Kidney epithelial cell (primary cell): ENCODE measurements around the gene FAF1. TPM values are rescaled to one million over a fixed set of nuclear protein-coding genes. Genes with fewer than 3 reads are reported as not detected.

Source experiments
- DNase-seq: peaks from one replicate; pipeline ENCODE4 v3.0.0-alpha.2; 2010; ENCODE audit warnings: low read depth
- H3K27me3 ChIP-seq: 2 replicates; pipeline ENCODE4 v1.6.0; 2011; ENCODE audit warnings: low read length; ENCODE audit not compliant: control insufficient read depth, insufficient read depth
- H3K36me3 ChIP-seq: 2 replicates; pipeline ENCODE4 v1.5.1; 2011; ENCODE audit warnings: low read length; ENCODE audit not compliant: control insufficient read depth, insufficient read depth
- H3K4me3 ChIP-seq: 2 replicates; pipeline ENCODE4 v1.5.1; 2011; ENCODE audit warnings: low read depth, mild to moderate bottlenecking, control low read depth, low read length
- total RNA-seq: library from RNA; depleted of rRNA; stranded (reverse); fragments of >200 nt; gene quantifications from 2 replicates; pipeline ENCODE4 v1.2.3, GENCODE V29; 2015
- TF ChIP-seq, protein P1 (sequence below): IDR thresholded peaks from 2 replicates; pipeline ENCODE4 v1.5.1; 2011; ENCODE audit warnings: mild to moderate bottlenecking, moderate library complexity, low read length, control low read depth, inconsistent platforms; ENCODE audit not compliant: insufficient read depth, poor library complexity, severe bottlenecking

Gene FAF1
- total RNA-seq, 1 donor from 2014 or later: 57.8 TPM

DNA sequence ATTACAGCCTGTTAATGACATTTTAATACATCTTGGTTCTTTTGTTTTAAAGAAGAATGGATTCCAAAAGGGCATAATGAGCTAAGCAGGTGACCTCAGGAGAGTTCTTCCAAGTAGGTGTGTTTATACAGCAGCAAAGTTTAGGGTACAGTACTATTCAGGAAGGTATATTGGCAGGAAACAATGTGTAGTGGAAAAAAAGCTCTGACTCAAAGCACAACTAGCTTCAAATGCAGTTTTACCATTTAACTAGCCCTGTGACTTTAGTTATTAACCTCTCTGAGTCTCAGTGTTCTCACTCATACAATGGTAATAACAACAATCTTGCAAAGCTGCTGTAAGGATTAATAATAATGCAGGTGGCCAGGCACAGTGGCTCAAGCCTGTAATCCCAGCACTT is 29.9 kb downstream of the FAF1 start:
- no peaks in the 10 kb centered on the region for H3K27me3 ChIP-seq
- DNase-seq: no peak
- TF ChIP-seq, protein P1, sequence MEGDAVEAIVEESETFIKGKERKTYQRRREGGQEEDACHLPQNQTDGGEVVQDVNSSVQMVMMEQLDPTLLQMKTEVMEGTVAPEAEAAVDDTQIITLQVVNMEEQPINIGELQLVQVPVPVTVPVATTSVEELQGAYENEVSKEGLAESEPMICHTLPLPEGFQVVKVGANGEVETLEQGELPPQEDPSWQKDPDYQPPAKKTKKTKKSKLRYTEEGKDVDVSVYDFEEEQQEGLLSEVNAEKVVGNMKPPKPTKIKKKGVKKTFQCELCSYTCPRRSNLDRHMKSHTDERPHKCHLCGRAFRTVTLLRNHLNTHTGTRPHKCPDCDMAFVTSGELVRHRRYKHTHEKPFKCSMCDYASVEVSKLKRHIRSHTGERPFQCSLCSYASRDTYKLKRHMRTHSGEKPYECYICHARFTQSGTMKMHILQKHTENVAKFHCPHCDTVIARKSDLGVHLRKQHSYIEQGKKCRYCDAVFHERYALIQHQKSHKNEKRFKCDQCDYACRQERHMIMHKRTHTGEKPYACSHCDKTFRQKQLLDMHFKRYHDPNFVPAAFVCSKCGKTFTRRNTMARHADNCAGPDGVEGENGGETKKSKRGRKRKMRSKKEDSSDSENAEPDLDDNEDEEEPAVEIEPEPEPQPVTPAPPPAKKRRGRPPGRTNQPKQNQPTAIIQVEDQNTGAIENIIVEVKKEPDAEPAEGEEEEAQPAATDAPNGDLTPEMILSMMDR: no peak
- H3K36me3 ChIP-seq: no peaks in the 10 kb centered on the region
- no peak overlapping the region for H3K4me3 ChIP-seq

DNA sequence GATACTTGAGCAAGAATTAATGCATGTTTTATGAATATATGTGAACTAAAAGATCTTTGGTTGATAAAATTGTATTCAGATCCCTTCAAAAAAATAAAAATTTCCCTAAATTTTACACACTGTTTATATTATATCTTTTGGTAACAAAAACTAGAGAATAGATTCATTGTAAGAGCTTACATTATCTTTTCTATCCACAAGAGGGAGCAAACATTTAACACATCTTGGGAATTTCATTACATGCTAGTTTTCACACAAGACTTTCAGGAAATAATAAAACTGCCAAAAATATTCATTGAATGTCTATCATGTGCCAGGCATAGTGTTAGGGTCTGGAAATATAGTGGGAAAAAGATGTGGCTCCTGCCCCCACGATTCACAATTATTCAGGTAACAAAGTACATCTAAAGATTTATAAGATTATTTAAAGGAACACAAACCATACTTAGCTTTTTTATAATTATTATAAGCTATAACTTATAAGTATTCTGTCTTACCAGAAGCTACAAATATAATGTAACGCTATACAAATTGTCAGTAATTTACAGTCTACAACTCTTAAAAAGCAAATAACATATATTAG is 30.6 kb downstream of the FAF1 start:
- TF ChIP-seq, protein P1: peak; percentile 33
- Histone ChIP-seq H3K27me3 (no peaks in the 10 kb centered on the region), H3K36me3 (no peaks in the 10 kb centered on the region), H3K4me3 (no peak overlapping the region)
- peak; percentile 12 for DNase-seq

DNA sequence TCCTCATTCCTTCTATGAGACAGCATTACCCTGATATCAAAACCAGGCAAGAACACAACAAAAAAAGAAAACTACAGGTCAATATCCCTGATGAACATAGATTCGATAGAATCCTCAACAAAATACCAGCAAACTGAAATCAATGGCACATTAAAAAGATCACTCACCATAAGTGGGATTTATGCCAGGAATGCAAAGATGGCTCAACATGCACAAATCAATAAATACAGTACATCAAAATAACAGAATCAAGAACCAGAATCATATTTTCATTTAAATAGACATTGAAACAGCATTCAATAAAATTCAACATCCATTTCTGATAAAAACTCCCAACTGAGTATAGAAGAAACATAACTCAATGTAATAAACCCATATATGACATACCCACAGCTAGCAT is 36.5 kb downstream of the FAF1 start:
- TF ChIP-seq, protein P1: no peak
- H3K36me3 ChIP-seq: no peaks in the 10 kb centered on the region
- no peak for DNase-seq
- no peak overlapping the region for H3K4me3 ChIP-seq
- H3K27me3 ChIP-seq: no peaks in the 10 kb centered on the region

DNA sequence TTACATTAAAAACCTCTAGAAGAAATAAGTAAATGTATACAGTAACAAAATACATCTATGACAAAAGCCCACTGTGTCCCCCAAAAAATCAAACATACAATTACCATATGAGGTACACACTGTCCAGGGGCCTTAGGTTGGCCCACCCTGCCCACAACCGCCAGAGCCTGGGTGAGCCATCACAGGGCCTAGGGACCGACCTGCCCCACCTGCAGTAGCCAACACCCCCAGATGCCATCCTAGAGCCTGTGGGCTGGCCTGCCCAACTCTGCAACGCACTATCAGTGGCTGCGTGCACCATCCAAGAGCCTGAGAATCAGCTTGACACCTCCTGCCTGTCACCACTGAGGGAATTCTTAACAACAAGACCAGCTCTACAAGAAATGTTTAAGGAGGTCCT is 39.0 kb downstream of the FAF1 start:
- TF ChIP-seq, protein P1: no peak
- Histone ChIP-seq H3K4me3 (no peak overlapping the region), H3K36me3 (no peaks in the 10 kb centered on the region), H3K27me3 (no peaks in the 10 kb centered on the region)
- DNase-seq: no peak

DNA sequence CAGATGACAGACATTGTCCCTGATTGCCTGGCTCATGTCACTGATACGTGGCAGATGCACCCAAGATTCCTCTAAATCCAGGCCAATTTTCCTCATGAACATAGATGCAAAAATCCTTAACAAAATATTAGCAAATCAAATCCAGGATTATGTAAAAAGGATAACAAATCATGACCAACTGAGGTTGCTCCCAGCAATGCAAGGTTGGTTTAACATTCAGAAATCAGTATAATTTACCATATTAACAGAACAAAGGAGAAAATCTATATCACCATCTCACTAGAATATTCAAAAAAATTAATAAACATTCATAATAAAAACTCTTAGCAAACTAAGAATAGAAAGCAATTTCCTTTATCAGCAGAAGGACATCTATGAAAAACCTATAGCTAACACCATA is 39.7 kb downstream of the FAF1 start:
- Histone ChIP-seq H3K27me3 (no peaks in the 10 kb centered on the region), H3K4me3 (no peak overlapping the region), H3K36me3 (no peaks in the 10 kb centered on the region)
- no peak for DNase-seq
- TF ChIP-seq, protein P1: no peak
